ENCODE data around the gene MRAP2.
"Not testable (repeated sequence)": the region's sequence is repeated elsewhere in the genome, so short reads cannot be mapped to it uniquely, and the experiment has no call there.

MRAP2 gene

DNA sequence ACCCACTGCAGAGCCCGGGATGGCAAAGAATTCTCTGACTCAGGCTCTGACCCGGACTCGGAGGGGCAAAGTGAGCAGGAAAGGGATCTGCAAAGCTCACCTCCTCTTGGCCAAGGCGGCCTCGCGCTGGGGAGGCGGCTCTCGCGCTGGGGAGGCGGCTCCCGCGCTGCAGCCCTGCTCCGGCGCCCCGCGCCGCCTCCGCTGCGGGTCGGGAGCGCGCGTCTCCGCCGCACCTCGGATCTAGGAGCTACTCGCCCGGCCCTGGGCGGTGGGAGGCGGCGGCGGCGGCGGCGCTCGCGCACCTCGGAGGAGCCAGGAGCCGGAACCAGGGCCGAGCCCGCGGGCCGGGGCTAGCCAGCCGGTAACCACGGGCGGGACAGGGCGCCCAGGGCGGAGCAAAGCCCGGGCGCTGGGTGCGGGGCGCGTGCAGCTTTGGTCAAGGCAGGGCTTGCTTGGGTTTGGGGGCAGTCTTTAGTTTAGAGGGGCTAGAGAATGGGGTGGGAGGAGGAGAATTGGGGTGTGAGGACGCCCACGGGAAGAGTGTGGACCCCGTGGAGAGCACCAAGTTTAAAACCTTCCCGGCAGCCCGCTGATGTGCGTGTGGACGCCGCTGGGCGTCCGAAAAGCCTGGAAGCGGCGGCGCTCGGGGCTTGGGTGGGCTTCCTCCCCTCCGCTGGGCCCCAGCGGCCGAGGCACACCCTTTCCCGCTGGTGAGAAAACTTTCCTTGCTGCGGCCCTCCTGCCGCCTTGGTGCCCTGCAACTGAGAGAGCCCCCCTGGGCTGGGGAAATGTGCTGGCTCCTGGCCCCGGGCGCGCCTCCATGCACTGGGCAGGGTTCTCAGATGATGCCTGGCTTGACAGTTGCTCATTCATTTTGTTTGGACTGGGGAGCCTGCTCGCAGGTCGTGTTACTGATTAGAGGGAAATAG is at the start of gene MRAP2:
Gene MRAP2 (plus strand): TSS at position 250 of the 929 bp plus-strand sequence. CDS start 21,547 bp downstream, outside the sequence.
- no peak for DNase-seq

GRCh38 chr6:83984411-83984810 is 49.2 kb upstream of the MRAP2 start:
- DNase-seq, result no peak

DNA sequence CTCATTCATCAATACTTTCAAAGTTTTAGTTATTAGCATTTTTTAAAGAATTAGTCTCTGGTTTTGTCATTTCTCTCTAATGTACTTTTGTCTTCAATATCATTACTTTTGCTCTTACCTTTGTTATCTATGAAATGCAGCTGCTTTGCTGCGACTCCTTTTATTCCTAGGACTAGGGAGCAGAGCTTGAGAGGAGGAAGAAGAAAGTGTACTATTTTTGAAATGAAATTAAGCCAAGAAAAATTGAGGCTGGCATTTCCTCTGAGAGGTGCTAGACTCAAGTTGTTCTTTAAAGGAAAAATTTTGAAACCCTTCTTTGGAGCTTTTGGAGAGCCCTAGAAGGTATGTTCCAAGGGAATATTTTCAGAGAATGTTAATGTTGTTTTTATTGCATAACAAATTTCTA is 48.3 kb upstream of the MRAP2 start:
- no peak for DNase-seq

DNA sequence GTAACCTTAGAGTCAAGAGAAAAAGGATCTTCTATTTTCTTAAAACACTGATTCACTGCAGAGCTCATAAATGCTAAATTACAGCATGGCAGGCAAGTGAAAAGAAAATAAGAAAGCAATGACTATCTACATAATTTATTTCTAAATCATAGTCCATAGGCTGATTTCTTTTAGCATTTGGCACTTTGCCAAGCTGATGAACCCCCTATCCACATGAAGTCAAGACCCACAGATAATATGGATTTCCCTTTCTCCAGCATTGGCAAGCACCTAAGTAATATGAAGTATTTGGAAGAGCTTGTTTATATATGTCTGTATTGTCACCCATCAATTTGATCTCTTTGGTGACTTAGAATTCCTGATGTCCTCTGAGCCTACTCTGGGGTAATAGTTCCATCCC is 47.9 kb upstream of the MRAP2 start:
- DNase-seq, result no peak

DNA sequence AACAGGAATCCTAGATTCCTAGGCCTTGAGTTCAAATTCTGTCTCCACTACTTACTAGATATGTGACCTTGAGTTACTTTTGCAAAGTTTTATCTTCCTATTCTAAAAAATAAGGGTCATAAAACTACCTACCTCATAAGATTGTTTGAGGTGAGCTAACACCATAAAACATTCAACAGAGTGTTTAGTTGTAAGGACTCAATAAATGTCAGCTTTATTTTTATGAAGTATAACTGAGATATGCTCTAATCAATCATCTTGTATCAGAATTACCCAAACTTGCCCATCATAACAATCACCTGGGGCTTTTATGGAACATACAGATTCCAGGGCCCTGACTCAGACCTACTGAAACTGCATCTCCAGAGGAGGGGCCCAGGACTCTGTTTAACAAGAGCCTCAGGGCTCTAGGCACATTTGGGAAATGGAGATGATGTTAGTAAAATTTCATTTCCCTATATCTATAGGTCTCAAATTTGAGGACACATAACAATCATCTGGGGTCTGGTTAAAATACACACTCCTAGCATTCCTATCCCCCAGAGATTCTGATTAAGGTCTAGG is 35.5 kb upstream of the MRAP2 start:
- DNase-seq, result no peak

- DNase-seq, result no peak
Measured at GRCh38 chr6:84001119-84001518, 32.5 kb upstream of the MRAP2 start.

DNA sequence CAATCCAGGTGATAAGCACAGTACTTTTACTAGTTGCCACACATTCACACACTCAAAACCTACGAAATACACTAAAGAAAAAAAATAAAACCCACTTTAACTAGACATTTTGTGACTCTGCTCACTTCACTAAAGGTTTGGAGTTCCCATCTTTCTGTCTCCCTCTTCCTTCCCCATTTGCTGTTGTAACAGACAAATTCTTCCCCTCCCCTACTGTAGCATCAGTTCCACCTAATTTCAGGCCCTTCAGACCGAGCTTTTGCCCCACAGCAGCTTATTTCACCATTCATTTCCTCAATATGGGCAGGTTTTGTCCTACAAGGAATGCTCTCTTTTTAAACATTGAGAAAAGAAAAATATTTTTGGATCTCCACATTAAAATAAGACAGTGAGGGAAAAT is 31.3 kb upstream of the MRAP2 start:
- DNase-seq, result no peak

GRCh38 chr6:84003131-84003530 is 30.4 kb upstream of the MRAP2 start:
- DNase-seq, result no peak

DNA sequence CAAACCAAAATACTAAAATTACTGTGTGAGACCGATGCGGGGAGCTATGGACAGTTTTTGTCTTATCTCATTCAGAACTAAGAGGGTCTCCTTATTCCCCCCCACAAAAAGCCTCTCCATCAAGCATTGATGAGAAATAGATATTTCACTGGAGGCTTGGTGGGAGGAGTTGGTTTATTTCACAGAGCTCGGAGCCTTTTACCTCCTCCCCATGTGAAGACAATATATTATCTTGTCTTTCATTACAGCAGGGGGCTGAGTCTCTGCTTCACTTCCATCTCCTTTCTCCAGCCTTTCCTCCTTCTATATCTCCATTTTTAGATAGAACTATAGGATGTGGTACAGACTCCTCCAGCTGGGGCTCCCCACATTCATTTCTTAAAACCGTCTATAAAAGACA is 29.9 kb upstream of the MRAP2 start:
- no peak for DNase-seq

GRCh38 chr6:84007871-84008270 is 25.7 kb upstream of the MRAP2 start:
- DNase-seq, result no peak

- DNase-seq, result no peak
Measured at GRCh38 chr6:84013354-84013753, 20.2 kb upstream of the MRAP2 start.

- DNase-seq, result no peak
Measured at GRCh38 chr6:84013931-84014330, 19.6 kb upstream of the MRAP2 start.

DNA sequence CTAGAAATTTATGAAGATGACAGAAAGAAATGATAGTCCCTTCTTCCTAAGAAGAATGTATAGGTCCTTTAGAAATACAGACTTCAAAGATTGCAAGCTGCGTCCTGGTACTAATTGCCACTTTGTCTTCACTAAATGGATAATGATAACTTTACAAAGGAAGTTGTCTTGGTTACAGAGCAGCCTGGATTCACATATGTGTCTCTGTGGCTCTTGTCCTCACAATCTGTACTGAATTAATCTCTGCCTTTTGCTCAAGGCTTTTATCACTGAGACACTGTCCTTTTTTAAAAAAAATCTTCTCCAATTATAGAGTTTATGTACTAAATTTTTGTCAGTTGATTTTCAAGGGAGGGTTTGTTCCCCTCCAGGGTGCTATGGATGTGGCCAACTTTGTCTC is 17.5 kb upstream of the MRAP2 start:
- no peak for DNase-seq

GRCh38 chr6:84017709-84018452 is 15.7 kb upstream of the MRAP2 start:
- no peak for DNase-seq

GRCh38 chr6:84018453-84019061 is 15.0 kb upstream of the MRAP2 start:
- no peak for DNase-seq

GRCh38 chr6:84019141-84019841 is 14.3 kb upstream of the MRAP2 start:
- no peak for DNase-seq

- DNase-seq, result no peak
Measured at GRCh38 chr6:84019842-84020211, 13.7 kb upstream of the MRAP2 start.

- DNase-seq, result no peak
Measured at GRCh38 chr6:84021625-84022024, 11.9 kb upstream of the MRAP2 start.

DNA sequence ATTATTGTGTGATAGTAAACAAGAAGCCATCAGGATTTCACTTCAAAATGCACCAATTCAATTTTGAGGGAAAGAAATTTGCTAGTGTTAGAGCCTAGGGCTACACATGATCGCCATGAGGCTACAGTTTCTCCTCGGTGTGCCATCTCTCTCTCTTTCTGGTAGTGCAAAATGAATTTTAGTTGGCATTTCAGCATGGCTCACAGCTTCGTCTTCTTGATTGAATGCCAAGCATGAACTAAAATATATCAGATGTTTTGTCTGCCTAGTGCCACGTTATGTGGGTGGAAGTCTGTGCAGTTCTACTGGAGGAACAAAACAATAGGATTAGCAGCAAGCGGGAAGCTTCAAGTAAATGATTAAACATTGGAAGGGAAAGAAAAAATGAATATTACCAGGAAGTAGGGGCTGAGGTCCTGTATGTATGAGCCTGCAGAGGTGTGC is 6.8 kb upstream of the MRAP2 start:
- DNase-seq, result no peak

DNA sequence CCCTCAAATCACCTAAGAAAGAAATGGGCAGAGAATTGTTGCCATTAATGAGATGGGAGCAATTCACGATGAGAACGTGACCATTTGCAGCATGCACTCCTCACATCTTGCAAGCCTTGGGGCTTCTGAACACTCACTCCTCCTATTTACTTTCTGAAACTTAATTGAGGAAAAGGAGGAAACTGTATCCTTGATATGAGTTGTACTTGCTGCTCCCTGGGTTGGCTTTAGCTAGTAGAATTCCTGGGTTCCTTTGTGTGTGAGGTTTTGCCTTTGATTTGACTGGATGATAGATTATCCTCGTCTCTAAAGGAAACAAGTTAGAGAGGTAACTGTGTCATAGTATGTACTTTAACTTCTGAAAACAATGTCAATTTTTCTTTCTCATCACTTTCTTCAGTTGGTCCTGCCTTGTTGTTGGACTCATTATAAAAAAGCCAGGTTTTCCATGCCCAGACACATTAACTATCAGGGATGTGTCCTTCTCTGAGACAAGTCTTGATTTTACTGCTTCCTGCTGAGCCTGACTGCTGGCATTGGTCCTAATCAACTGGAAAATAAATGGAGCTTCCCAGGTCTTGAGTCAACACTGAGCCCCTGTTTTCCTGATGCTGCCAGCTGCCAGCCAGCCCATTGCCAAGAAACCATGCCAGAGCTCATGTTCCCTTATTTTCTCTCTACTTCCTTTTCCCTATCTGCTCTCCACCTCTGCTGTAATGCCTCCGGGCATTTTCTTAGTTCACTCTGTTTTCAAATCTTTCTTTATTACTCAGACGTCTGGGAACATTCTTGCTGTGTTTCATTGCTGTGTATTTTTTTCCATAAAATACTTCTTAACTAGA is 6.0 kb upstream of the MRAP2 start:
- DNase-seq, result no peak

GRCh38 chr6:84028350-84028749 is 5.2 kb upstream of the MRAP2 start:
- no peak for DNase-seq

DNA sequence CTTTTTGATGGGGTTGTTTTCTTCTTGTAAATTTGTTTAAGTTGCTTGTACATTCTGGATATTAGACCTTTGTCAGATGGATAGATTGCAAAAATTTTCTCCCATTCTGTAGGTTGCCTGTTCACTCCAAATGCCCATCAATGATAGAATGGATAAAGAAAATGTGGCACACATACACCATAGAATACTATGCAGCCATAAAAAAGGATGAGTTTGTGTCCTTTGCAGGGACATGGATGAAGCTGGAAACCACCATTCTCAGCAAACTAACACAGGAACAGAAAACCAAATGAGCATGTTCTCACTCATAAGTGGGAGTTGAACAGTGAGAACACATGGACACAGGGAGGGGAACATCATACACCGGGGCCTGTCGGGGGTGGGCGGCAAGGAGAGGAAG is 1.6 kb upstream of the MRAP2 start:
- DNase-seq, result not testable (repeated sequence)

All from NCI-H1436 treated with DMSO at 0.1 percent for 48 hours (cell line).